CD14-positive monocyte (primary cell): ENCODE results near the gene GRK2. TPM values are rescaled to one million over a fixed set of nuclear protein-coding genes. Genes with fewer than 3 reads are reported as not detected.
A peak's percentile ranks its signal among the peaks of the same experiment; 100 is the strongest.

Experiments used
- DNase-seq, 3 donors: peaks; one replicate each; pipeline ENCODE4 v3.0.0-alpha.2; 2011 to 2022
- H2AFZ ChIP-seq: 2 replicates; pipeline ENCODE4 v1.6.0; 2012; ENCODE audit warnings: mild to moderate bottlenecking, low read depth, low read length, inconsistent platforms; ENCODE audit not compliant: insufficient read depth, poor library complexity, severe bottlenecking
- H3K27ac ChIP-seq, 2 donors: 1 replicate in 1 of 2; 2 replicates in 1 of 2; pipeline ENCODE4 v1.5.1; 2012 to 2013; ENCODE audit warnings: low read length in 2 of 2, control low read depth in 1 of 2, inconsistent platforms in 1 of 2, low read depth in 1 of 2, mild to moderate bottlenecking in 1 of 2
- H3K27me3 ChIP-seq, 2 donors: one replicate each; pipeline versions ENCODE4 v1.6.0 to v1.6.1; 2011 to 2013; ENCODE audit warnings: low read length in 2 of 2; ENCODE audit not compliant: control insufficient read depth in 2 of 2, insufficient read depth in 2 of 2
- H3K36me3 ChIP-seq, 2 donors: replicated peaks in 1 of 2; 1 replicate in 1 of 2; 2 replicates in 1 of 2; pipeline versions ENCODE4 v1.5.1 to v1.6.1; 2012 to 2013; ENCODE audit warnings: low read length in 2 of 2, control low read depth in 1 of 2, inconsistent platforms in 1 of 2, mild to moderate bottlenecking in 1 of 2; ENCODE audit not compliant: insufficient read depth in 2 of 2, control insufficient read depth in 1 of 2
- H3K4me1 ChIP-seq, 2 donors: 1 replicate in 1 of 2; 2 replicates in 1 of 2; pipeline versions ENCODE4 v1.5.1 to v1.6.1; 2012 to 2013; ENCODE audit warnings: low read length in 2 of 2, control low read depth in 1 of 2, inconsistent platforms in 1 of 2, mild to moderate bottlenecking in 1 of 2, moderate library complexity in 1 of 2; ENCODE audit not compliant: insufficient read depth in 2 of 2, control insufficient read depth in 1 of 2
- H3K4me2 ChIP-seq: replicated peaks from 2 replicates; pipeline ENCODE3; 2012; ENCODE audit warnings: low read length, moderate library complexity, mild to moderate bottlenecking; ENCODE audit not compliant: poor library complexity, severe bottlenecking; ENCODE audit errors: extremely low read depth
- H3K4me3 ChIP-seq, 3 experiments: fragments of 200-600 bp in 1 of 3; sonication (generic) in 1 of 3; replicated peaks in 1 of 3; 1 replicate in 2 of 3; 2 replicates in 1 of 3; pipeline ENCODE4 v1.5.1; 2011 to 2013; ENCODE audit warnings: low read length in 3 of 3, mild to moderate bottlenecking in 3 of 3, control low read depth in 2 of 3, low read depth in 2 of 3, inconsistent platforms in 1 of 3, moderate library complexity in 1 of 3
- H3K79me2 ChIP-seq: 2 replicates; pipeline ENCODE4 v1.6.0; 2012; ENCODE audit warnings: mild to moderate bottlenecking, control low read depth, inconsistent platforms, low read length, moderate library complexity; ENCODE audit not compliant: insufficient read depth
- H3K9ac ChIP-seq: 2 replicates; pipeline ENCODE4 v1.6.0; 2017; ENCODE audit warnings: low read length, mild to moderate bottlenecking; ENCODE audit not compliant: insufficient read depth, poor library complexity, severe bottlenecking
- H3K9me3 ChIP-seq, 2 donors: replicated peaks in 1 of 2; 1 replicate in 1 of 2; 2 replicates in 1 of 2; pipeline versions ENCODE4 v1.5.1 to v1.6.1; 2012 to 2013; ENCODE audit warnings: low read length in 2 of 2, control low read depth in 1 of 2; ENCODE audit not compliant: control insufficient read depth in 1 of 2, insufficient read depth in 1 of 2
- H4K20me1 ChIP-seq: 2 replicates; pipeline ENCODE4 v1.6.0; 2012; ENCODE audit warnings: mild to moderate bottlenecking, low read length, control low read depth, moderate library complexity; ENCODE audit not compliant: insufficient read depth
- H3K27ac Mint-ChIP-seq, 7 donors: one replicate each; pipeline ENCODE4 v1.8.0; 2020; ENCODE audit warnings: mild to moderate bottlenecking in 7 of 7, mixed read lengths in 7 of 7, moderate library complexity in 6 of 7, inconsistent platforms in 2 of 7
- H3K27me3 Mint-ChIP-seq, 3 donors: one replicate each; pipeline ENCODE4 v1.8.0; 2021 to 2022; ENCODE audit warnings: low read depth in 3 of 3, mild to moderate bottlenecking in 3 of 3, mixed read lengths in 3 of 3, moderate library complexity in 3 of 3, inconsistent platforms in 1 of 3
- H3K36me3 Mint-ChIP-seq, 2 donors: one replicate each; pipeline ENCODE4 v1.8.0; 2020; ENCODE audit warnings: mixed read lengths in 2 of 2, inconsistent platforms in 1 of 2, mild to moderate bottlenecking in 1 of 2
- H3K4me1 Mint-ChIP-seq: one replicate; pipeline ENCODE4 v1.8.0; 2020; ENCODE audit warnings: mild to moderate bottlenecking, mixed read lengths
- H3K4me3 Mint-ChIP-seq, 2 donors: one replicate each; pipeline ENCODE4 v1.8.0; 2020; ENCODE audit warnings: mild to moderate bottlenecking in 2 of 2, mixed read lengths in 2 of 2, moderate library complexity in 1 of 2
- H3K9me3 Mint-ChIP-seq, 7 donors: one replicate each; pipeline ENCODE4 v1.8.0; 2020 to 2022; ENCODE audit warnings: mixed read lengths in 7 of 7, mild to moderate bottlenecking in 6 of 7, moderate library complexity in 6 of 7, inconsistent platforms in 2 of 7
- CTCF ChIP-seq: fragments of 200-600 bp; IDR thresholded peaks from one replicate; pipeline ENCODE4 v1.8.0; 2022; ENCODE audit warnings: antibody characterized with exemption, mild to moderate bottlenecking
- WGBS: methylation state at CpG from one replicate; pipeline ENCODE4 v1.1.5; 2013; ENCODE audit warnings: missing lambda C conversion rate; ENCODE audit not compliant: insufficient coverage; 5-methylcytosine and 5-hydroxymethylcytosine counted together
- intact Hi-C, 2 donors: fragments of 100-400 bp; cut with micrococcal nuclease; formaldehyde crosslinking; loops; one replicate each; pipeline versions ENCODE4 v1.15.0 to v1.15.1; 2023
- polyA plus RNA-seq, 3 donors: library from polyadenylated mRNA; depleted of rRNA in 1 of 3; unstranded in 2 of 3; stranded (reverse) in 1 of 3; fragments of 300-500 nt in 2 of 3; fragments of >200 nt in 1 of 3; fragmentation: Illumina TruSeq in 2 of 3; gene quantifications; 1 replicate in 2 of 3; 2 replicates in 1 of 3; pipeline ENCODE4 v1.2.3, GENCODE V29; 2012 to 2021

The GRK2 gene
- polyA plus RNA-seq, 3 donors: 34.9 to 777 (median 43.0) TPM

DNA sequence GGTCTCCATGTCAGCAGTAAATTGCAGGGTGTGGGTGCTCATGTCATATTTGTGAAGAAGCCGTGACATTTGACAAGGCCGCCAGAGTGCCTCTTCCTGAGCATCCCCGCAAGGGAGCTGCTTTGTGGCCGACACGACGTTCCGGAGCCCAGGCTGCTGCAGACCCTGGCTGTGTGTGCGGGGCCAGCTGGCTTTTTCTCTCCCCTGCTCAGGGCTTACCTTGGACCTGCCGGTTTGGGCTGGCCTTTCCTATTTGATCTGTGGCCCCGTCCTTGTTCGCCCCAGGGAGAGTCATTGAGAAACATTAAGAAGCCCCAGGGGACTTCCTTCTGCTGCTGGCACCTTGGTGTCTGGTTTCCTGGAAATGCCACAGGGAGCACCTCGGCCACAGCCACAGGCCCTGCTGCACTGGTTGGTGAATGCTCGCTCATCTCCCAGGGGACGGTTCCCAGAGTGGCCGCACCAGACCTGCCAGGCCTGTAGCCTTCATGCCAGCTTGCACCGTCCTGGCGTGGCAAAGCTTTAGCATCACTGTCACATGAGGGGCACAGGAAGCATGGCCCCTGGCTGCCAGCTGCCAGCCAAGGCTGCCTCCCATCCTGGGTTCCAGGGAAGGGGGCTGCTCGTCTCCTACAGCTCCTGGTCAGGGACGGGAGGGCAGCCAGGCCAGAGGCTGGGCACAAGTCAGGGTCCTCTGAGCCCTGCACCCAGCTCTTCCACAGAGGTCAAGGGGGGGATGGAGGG is 5.4 kb downstream of the GRK2 start:
- Histone ChIP-seq H2AFZ (no peak overlapping the region), H3K4me3 (peak overlapping the region; percentile 75 to 98 (median 97)), H3K79me2 (peaks cover 100% of the 10 kb centered on the region), H3K4me2 (peak overlapping the region; percentile 93), H3K27me3 (no peaks in the 10 kb centered on the region), H4K20me1 (peaks cover 94% of the 10 kb centered on the region), H3K9ac (peak overlapping the region; percentile 58), H3K27ac (peak overlapping the region; percentile 92 to 99), H3K9me3 (no peaks in the 10 kb centered on the region), H3K4me1 (peaks cover 84 to 95% of the 10 kb centered on the region in 2 donors), H3K36me3 (peaks cover 56% of the 10 kb centered on the region in 2 donors)
- no peak for TF ChIP-seq CTCF
- H3K27ac Mint-ChIP-seq: peak overlapping the region; percentile 90 to 99 (median 95)
- H3K4me1 Mint-ChIP-seq: peaks cover 89% of the 10 kb centered on the region
- WGBS: 2% methylated on average over 16 of the region's 19 CpGs
- H3K36me3 Mint-ChIP-seq: peaks cover 60 to 93% of the 10 kb centered on the region in 2 donors
- intact Hi-C loops: loop anchor here (5.0 to 10.0 kb wide), 2 partner anchors 101 to 233 kb away; partner anchors contain the start of genes CDK2AP2 (in 1 of the 2), CLCF1 (in 1 of the 2) and PITPNM1 (in 1 of the 2)
- DNase-seq: peak in 2 of 3 donors; percentile 58 to 86
- peaks cover 0 to 2% (median 2%) of the 10 kb centered on the region in 7 donors for H3K9me3 Mint-ChIP-seq
- peak overlapping the region; percentile 98 for H3K4me3 Mint-ChIP-seq
- H3K27me3 Mint-ChIP-seq: peaks cover 0 to 5% (median 5%) of the 10 kb centered on the region in 3 donors

DNA sequence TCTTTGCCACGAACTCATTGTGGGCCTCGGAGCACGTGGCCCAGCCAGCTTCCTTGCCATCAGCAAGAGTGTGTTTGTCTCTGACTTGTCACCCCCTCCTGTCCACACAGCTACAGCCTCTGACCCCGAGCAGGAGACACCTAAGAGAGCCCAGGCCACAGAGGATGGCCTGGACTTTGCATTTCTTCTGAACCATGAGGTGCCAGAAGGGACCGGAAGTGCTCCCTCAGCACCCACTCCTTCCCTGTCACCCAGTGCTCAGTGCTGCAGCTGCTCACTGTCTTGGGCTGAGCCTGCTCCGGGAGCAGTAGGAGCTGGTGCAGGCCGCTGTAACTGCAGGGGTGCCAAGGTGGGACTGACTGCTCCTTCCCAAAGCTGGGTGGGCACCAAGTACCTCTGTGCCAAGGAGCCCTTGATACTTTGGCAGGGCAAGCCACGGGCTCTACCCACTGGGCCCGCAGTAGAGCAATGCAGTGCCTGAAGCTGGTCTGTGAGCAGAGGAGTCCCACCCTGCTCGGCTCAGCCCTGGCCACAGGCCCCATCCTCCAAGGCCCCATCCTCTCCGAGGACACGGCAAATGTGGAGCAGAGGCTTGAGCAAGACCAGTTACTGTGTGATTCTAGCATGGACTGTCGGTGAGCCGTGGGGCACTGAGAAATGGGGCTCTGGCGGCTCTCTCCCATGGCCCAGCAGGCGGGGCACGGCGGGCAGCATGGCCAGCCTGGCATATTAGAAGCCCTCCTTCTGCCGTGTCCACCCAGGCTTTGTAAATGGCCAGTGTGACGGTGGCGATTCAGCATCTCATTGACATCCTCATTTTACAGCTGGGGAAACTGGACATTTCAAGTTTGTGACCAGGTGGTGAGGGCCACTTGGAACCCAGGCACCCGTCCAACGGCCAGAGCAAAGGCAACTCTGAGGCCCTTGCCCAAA is 6.3 kb downstream of the GRK2 start:
- 27% methylated on average over 19 of the region's 23 CpGs for WGBS
- peak overlapping the region; percentile 92 to 99 for H3K27ac ChIP-seq
- intact Hi-C loops: loop anchor here (5.0 to 10.0 kb wide), 2 partner anchors 100 to 232 kb away; partner anchors contain the start of genes CDK2AP2 (in 1 of the 2), CLCF1 (in 1 of the 2) and PITPNM1 (in 1 of the 2)
- no peak for DNase-seq
- H3K9ac ChIP-seq: peak overlapping the region; percentile 58
- peaks cover 0 to 5% (median 5%) of the 10 kb centered on the region in 3 donors for H3K27me3 Mint-ChIP-seq
- no peak overlapping the region for H2AFZ ChIP-seq
- peaks cover 95% of the 10 kb centered on the region for H4K20me1 ChIP-seq
- H3K4me1 Mint-ChIP-seq: peaks cover 98% of the 10 kb centered on the region
- H3K27ac Mint-ChIP-seq: peak overlapping the region; percentile 94 to 99 (median 95)
- peaks cover 93 to 100% of the 10 kb centered on the region in 2 donors for H3K4me1 ChIP-seq
- peaks cover 100% of the 10 kb centered on the region for H3K79me2 ChIP-seq
- TF ChIP-seq CTCF: no peak
- H3K9me3 Mint-ChIP-seq: peaks cover 0 to 3% (median 2%) of the 10 kb centered on the region in 7 donors
- H3K4me3 ChIP-seq: peak overlapping the region in 2 of 3 experiments; percentile 97 to 98
- H3K9me3 ChIP-seq: no peaks in the 10 kb centered on the region
- H3K27me3 ChIP-seq: no peaks in the 10 kb centered on the region
- peak overlapping the region; percentile 93 for H3K4me2 ChIP-seq
- H3K4me3 Mint-ChIP-seq: peak overlapping the region; percentile 98
- H3K36me3 Mint-ChIP-seq: peaks cover 55 to 92% of the 10 kb centered on the region in 2 donors
- H3K36me3 ChIP-seq: peaks cover 53% of the 10 kb centered on the region in 2 donors
